HCT116 (cell line): ENCODE measurements around the gene SNAI1. TPM values are rescaled to one million over a fixed set of nuclear protein-coding genes. Genes with fewer than 3 reads are reported as not detected.

Experiments used
- ATAC-seq: fragments of 200-7000 bp; cut with Tn5 transposase; 2 replicates; pipeline ENCODE4 v1.9.1; 2020; ENCODE audit warnings: mild to moderate bottlenecking, moderate library complexity
- BruUV-seq: library from RNA; stranded (reverse); fragments of 400-500 nt; replicated peaks from 2 replicates; lab custom pipeline; 2021; lab: Mats Ljungman, UMichigan
- CTCF ChIA-PET: fragments of 300-600 bp; sonication (Branson Sonifier 250); formaldehyde crosslinking; loops from one replicate; lab custom pipeline; 2021; ENCODE audit warnings: antibody characterized with exemption; lab: Charles Lee
- POLR2A ChIA-PET: fragments of 300-600, 350-600 bp; sonication (Branson Sonifier 250); formaldehyde crosslinking; loops from one replicate; lab custom pipeline; 2021; ENCODE audit warnings: antibody characterized with exemption; lab: Charles Lee
- RAD21 ChIA-PET, 2 experiments: fragments of 300-600 bp; sonication (Branson Sonifier 250); formaldehyde crosslinking; loops; one replicate each; lab custom pipeline; 2023; ENCODE audit warnings: low total read pairs in 2 of 2; ENCODE audit not compliant: uncharacterized antibody in 2 of 2, unreplicated experiment in 2 of 2, low non-redundant PET in 1 of 2; lab: Charles Lee
- DNase-seq: peaks from one replicate; pipeline ENCODE4 v3.0.0-alpha.2; 2010; ENCODE audit warnings: low read depth, low spot score
- H2AFZ ChIP-seq: fragments of 200-600 bp; shearing (Covaris generic), sonication (generic); 2 replicates; pipeline ENCODE4 v1.6.1; 2017; ENCODE audit warnings: low read depth, mixed run types, mixed read lengths, antibody characterized with exemption, low read length; ENCODE audit not compliant: poor library complexity, severe bottlenecking
- H3K27ac ChIP-seq: 2 replicates; pipeline ENCODE4 v1.5.1; 2012; ENCODE audit warnings: low read depth, low read length
- H3K27me3 ChIP-seq: fragments of 200-600 bp; sonication (generic); 2 replicates; pipeline ENCODE4 v1.6.1; 2016; ENCODE audit warnings: mixed run types, low read length, mixed read lengths; ENCODE audit not compliant: insufficient read depth
- H3K36me3 ChIP-seq, 2 experiments: fragments of 200-500 bp in 1 of 2; fragments of 200-600 bp in 1 of 2; sonication (Bioruptor generic) in 1 of 2; sonication (generic) in 1 of 2; 2 replicates each; pipeline versions ENCODE4 v1.5.1 to v1.6.1; 2014 to 2016; ENCODE audit warnings: low read length in 2 of 2, inconsistent platforms in 1 of 2, mixed read lengths in 1 of 2, mixed run types in 1 of 2; ENCODE audit not compliant: insufficient read depth in 2 of 2, control insufficient read depth in 1 of 2
- H3K4me1 ChIP-seq, 2 experiments: fragments of 200-600 bp in 1 of 2; sonication (generic) in 1 of 2; 2 replicates each; pipeline versions ENCODE4 v1.5.1 to v1.6.1; 2012 to 2017; ENCODE audit warnings: low read length in 2 of 2, inconsistent platforms in 1 of 2, mild to moderate bottlenecking in 1 of 2, mixed read lengths in 1 of 2, mixed run types in 1 of 2, moderate library complexity in 1 of 2; ENCODE audit not compliant: insufficient read depth in 2 of 2, control insufficient read depth in 1 of 2
- H3K4me2 ChIP-seq: fragments of 200-600 bp; sonication (generic); 2 replicates; pipeline ENCODE4 v1.6.1; 2017; ENCODE audit warnings: mixed run types, low read length, mixed read lengths
- H3K4me3 ChIP-seq, 2 experiments: fragments of 200-600 bp in 1 of 2; sonication (generic) in 1 of 2; replicated peaks in 1 of 2; 2 replicates each; pipeline ENCODE4 v1.5.1; 2011 to 2016; ENCODE audit warnings: low read length in 2 of 2, control low read depth in 1 of 2, low read depth in 1 of 2, mild to moderate bottlenecking in 1 of 2, mixed read lengths in 1 of 2, mixed run types in 1 of 2
- H3K79me2 ChIP-seq: fragments of 200-600 bp; sonication (generic); 2 replicates; pipeline ENCODE4 v1.6.1; 2017; ENCODE audit warnings: mild to moderate bottlenecking, mixed run types, low read length, moderate library complexity, mixed read lengths; ENCODE audit not compliant: insufficient read depth
- H3K9ac ChIP-seq: fragments of 200-600 bp; sonication (generic); 2 replicates; pipeline ENCODE4 v1.6.1; 2016; ENCODE audit warnings: low read length, mixed read lengths
- H3K9me2 ChIP-seq: fragments of 200-600 bp; sonication (generic), shearing (Covaris generic); 2 replicates; pipeline ENCODE4 v1.6.1; 2017; ENCODE audit warnings: mixed run types, mild to moderate bottlenecking, moderate library complexity; ENCODE audit not compliant: insufficient read depth
- H3K9me3 ChIP-seq, 2 experiments: fragments of 200-500 bp in 1 of 2; fragments of 200-600 bp in 1 of 2; sonication (Bioruptor generic) in 1 of 2; sonication (generic) in 1 of 2; 2 replicates each; pipeline ENCODE4 v1.6.1; 2014 to 2017; ENCODE audit warnings: low read length in 2 of 2, mixed read lengths in 2 of 2, inconsistent platforms in 1 of 2, low read depth in 1 of 2, mild to moderate bottlenecking in 1 of 2, mixed run types in 1 of 2, moderate library complexity in 1 of 2; ENCODE audit not compliant: control insufficient read depth in 1 of 2, insufficient read depth in 1 of 2
- H4K20me1 ChIP-seq: fragments of 200-600 bp; sonication (generic), shearing (Covaris generic); 2 replicates; pipeline ENCODE4 v1.6.1; 2017; ENCODE audit warnings: mixed run types, mild to moderate bottlenecking, moderate library complexity; ENCODE audit not compliant: insufficient read depth
- EGR1 ChIP-seq: IDR thresholded peaks from 2 replicates; pipeline ENCODE4 v1.6.1; 2012; ENCODE audit warnings: low read depth
- JUND ChIP-seq: IDR thresholded peaks from 2 replicates; pipeline ENCODE4 v1.6.1; 2012
- SRF ChIP-seq: IDR thresholded peaks from 2 replicates; pipeline ENCODE4 v1.6.1; 2012; ENCODE audit warnings: low read depth
- YY1 ChIP-seq: IDR thresholded peaks from 2 replicates; pipeline ENCODE4 v1.6.1; 2011; ENCODE audit warnings: low read length, low read depth, moderate library complexity, mild to moderate bottlenecking; ENCODE audit not compliant: insufficient replicate concordance; ENCODE audit errors: extremely low read depth
- intact Hi-C: fragments of 100-400 bp; cut with micrococcal nuclease; formaldehyde crosslinking; loops from 2 replicates; pipeline ENCODE4 v1.10.0; 2022
- total RNA-seq: library from RNA; stranded (reverse); gene quantifications from one replicate; pipeline ENCODE4 v1.2.1, GENCODE V29; 2021; ENCODE audit not compliant: unreplicated experiment
- TF ChIP-seq, protein P1 (sequence below): IDR thresholded peaks from 2 replicates; pipeline ENCODE4 v1.6.1; 2012; ENCODE audit warnings: low read depth
- TF ChIP-seq, protein P2 (sequence below): IDR thresholded peaks from 2 replicates; pipeline ENCODE4 v1.6.1; 2012
- TF ChIP-seq, protein P3 (sequence below): IDR thresholded peaks from 2 replicates; pipeline ENCODE4 v1.6.1; 2012

The SNAI1 gene
- total RNA-seq, 1 experiment from 2014 or later: 13.4 TPM

GRCh38 chr20:50034567-50035180, 51.9 kb downstream of the SNAI1 start:
- ChIA-PET RAD21 (no interaction called here), CTCF (no interaction called here), POLR2A (no interaction called here)
- ATAC-seq (no peak), DNase-seq (no peak)
- Histone ChIP-seq H3K9me3 (no peaks in the 10 kb centered on the region), H3K4me2 (no peak overlapping the region), H3K9me2 (no peaks in the 10 kb centered on the region), H4K20me1 (no peaks in the 10 kb centered on the region), H3K4me1 (peaks cover 11 to 23% of the 10 kb centered on the region in 2 experiments; a peak in 3 of 4 replicates), H2AFZ (no peak overlapping the region), H3K9ac (no peak overlapping the region), H3K27me3 (no peaks in the 10 kb centered on the region), H3K4me3 (no peak overlapping the region), H3K36me3 (no peaks in the 10 kb centered on the region), H3K27ac (no peak overlapping the region), H3K79me2 (no peaks in the 10 kb centered on the region)
- BruUV-seq: no TSS peak
- no peak for TF ChIP-seq EGR1
- TF ChIP-seq, protein P1, sequence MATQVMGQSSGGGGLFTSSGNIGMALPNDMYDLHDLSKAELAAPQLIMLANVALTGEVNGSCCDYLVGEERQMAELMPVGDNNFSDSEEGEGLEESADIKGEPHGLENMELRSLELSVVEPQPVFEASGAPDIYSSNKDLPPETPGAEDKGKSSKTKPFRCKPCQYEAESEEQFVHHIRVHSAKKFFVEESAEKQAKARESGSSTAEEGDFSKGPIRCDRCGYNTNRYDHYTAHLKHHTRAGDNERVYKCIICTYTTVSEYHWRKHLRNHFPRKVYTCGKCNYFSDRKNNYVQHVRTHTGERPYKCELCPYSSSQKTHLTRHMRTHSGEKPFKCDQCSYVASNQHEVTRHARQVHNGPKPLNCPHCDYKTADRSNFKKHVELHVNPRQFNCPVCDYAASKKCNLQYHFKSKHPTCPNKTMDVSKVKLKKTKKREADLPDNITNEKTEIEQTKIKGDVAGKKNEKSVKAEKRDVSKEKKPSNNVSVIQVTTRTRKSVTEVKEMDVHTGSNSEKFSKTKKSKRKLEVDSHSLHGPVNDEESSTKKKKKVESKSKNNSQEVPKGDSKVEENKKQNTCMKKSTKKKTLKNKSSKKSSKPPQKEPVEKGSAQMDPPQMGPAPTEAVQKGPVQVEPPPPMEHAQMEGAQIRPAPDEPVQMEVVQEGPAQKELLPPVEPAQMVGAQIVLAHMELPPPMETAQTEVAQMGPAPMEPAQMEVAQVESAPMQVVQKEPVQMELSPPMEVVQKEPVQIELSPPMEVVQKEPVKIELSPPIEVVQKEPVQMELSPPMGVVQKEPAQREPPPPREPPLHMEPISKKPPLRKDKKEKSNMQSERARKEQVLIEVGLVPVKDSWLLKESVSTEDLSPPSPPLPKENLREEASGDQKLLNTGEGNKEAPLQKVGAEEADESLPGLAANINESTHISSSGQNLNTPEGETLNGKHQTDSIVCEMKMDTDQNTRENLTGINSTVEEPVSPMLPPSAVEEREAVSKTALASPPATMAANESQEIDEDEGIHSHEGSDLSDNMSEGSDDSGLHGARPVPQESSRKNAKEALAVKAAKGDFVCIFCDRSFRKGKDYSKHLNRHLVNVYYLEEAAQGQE: no peak
- no peak for TF ChIP-seq SRF
- TF ChIP-seq, protein P2, sequence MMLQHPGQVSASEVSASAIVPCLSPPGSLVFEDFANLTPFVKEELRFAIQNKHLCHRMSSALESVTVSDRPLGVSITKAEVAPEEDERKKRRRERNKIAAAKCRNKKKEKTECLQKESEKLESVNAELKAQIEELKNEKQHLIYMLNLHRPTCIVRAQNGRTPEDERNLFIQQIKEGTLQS: no peak
- TF ChIP-seq, protein P3, sequence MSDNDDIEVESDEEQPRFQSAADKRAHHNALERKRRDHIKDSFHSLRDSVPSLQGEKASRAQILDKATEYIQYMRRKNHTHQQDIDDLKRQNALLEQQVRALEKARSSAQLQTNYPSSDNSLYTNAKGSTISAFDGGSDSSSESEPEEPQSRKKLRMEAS: no peak
- no peak for TF ChIP-seq JUND
- TF ChIP-seq YY1: no peak
- intact Hi-C loops: no loop called here
